ENCODE results near the gene FAM193A.
"Not testable (repeated sequence)": the region's sequence is repeated elsewhere in the genome, so short reads cannot be mapped to it uniquely, and the experiment has no call there.

FAM193A gene

DNA sequence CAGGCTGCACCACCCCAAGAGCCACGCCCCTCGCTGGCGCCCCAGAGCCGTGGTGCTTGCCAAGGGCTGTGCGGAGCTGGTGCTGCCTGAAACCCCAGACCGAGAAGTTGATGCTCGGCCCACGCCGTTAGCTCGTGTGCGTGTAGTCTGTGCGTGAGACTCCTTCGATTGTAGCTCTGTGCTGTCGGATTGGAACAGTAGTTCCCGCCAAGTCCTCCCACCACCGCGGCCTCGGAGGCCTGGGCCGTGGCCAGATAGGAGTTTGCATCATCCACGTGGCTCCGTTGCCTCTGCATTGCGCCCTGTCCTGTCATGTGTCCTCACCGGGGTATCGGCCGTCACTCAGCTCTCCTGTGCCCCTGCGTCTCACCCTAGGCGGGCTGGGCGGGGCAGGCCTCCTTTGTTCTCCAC is 195.5 kb downstream of the FAM193A start:
- no peak for DNase-seq

DNA sequence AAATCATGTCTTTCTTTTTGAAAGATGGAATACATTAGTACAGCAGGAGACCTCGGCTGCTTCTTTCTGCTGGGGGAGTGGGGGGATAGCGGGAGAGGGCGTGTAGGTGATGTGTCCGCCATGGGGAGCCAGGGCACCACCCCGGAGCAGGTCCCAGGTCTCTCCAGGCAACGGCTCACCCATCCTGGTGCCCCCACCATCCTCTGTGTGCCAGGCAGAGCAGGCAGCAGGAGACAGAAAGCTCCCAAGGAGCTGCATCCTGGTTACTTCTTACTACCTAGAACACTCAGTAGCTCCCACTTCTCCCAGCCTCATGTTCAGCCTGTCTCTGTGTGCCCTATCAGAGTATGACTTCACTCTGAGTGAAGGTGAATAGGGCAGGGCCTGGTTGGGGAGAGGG is 196.1 kb downstream of the FAM193A start:
- DNase-seq = no peak

DNA sequence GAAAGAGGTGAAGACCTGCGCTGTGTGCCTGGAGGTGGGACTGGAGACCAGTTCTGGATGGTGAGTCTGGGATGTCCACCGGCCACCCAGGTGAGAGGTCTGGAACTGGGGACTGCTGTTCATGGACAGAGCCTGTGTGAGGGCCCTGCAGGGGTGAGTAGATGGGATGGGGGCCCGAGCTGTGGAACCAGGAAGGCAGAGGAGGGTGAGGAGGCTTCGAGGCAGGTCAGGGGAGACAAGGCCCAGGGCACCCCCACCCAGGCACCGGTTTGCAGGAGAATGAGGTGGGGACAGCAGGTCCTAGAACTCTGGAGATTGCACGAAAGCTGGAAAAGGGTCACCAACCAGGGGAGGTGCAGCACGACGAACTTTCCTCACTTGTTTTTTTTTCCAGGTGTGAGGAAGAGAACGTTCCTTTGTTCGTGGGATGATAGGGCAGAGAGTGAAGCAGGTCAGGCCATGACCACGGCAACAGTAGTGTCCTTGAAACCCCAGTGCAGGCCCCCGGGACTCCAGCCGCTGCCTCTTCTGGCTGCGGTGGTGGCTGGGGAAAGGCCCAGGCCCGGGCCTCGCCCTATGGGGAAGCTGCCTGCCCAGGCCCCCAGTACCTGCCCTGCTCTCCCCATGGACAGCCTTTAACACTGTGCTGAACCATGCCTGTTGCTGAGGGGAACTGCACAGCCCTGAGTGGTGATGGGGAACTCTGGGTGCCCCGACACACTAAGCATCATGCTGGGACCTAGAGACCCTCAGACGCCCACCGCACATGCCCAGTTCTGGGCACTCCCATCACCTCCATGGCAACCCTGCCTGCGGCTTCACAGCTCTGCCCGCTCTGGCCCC is 196.8 kb downstream of the FAM193A start:
- DNase-seq = no peak

DNA sequence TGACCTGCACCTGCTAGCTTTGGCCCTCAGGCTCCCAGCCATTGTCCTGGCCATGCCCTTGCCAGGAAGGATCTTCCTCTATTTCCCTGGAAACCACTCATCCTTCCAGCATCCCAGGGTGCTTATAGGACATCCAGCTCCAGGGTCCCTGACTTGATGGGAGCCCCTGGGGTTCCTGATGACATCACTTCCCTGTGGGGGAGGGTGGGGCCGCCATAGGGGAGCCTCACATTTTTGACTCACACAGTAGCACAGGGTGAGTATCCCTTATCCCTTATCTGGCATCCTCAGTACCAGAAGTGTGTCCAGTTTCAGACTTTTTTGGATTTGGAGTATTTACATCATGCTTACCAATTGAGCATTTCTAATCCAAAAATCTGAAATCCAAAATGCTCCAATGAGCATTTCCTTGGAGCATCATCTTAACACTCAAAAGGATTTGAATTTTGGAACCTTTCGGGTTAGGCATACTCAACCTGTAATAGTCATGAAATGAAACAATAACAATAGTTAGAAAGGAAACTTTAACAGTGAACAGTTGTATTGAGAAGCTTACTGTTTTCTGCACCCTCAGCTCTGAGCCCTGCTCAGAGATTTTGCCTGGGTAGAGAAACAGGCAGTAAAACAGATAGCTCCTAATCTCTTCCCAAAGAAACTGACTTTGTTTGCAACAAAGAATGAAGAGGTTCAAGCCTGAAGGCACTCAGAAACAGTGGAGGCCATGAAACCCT is 197.6 kb downstream of the FAM193A start:
- no peak for DNase-seq

DNA sequence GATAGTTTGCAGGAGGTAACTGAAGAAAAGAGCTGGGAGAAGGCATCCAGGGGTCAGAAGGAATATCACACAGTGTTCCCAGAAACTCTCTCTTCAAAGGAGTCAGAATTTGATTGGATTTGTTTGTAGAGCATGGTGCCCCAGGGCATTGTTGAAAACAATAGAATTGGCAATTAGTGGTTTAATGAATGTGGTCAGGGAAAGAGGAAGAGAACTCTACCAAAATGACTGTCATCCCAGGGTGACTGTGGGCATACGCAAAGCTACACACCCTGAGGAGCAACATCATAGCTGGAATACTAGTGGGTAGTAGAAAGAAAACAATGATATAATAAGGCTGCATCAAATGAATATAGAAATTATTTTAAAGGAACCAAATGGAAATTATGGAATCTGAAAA is 198.2 kb downstream of the FAM193A start:
- DNase-seq = no peak

DNA sequence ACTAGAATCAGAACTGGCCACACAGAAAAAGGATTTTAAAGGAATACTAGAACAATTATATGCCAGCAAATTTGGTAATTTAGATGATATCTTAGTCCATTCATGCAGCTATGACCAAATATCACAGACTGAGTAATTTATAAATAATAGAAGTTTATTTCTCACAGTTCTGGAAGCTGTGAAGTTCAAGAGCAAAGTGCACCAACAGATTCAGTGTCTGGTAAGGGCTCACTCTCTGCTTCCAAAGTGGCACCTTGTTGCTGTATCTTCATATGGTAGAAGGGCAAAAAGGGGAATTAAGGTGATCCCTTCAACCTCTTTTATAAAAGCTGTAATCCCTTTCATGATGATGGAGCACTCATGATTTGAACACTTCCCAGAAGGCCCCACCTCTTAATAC is 199.4 kb downstream of the FAM193A start:
- DNase-seq = no peak

DNA sequence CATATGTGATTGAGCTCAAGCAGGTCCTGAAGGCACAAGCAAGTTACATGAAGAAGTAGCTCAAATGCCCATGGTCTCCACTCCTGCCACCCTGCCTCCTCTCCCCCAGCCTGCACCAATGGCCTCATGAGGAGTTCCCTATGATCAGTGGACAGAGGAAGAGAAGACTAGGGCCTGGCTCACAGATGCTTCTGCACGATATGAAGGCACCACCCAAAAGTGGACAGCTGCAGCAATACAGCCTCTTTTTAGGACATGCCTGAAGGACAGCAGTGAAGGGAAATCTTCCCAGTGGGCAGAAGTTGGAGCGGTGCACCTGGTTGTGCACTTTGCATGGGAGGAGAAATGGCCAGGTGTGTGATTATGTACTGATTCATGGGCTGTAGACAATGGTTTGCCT is 201.8 kb downstream of the FAM193A start:
- DNase-seq = not testable (repeated sequence)

DNA sequence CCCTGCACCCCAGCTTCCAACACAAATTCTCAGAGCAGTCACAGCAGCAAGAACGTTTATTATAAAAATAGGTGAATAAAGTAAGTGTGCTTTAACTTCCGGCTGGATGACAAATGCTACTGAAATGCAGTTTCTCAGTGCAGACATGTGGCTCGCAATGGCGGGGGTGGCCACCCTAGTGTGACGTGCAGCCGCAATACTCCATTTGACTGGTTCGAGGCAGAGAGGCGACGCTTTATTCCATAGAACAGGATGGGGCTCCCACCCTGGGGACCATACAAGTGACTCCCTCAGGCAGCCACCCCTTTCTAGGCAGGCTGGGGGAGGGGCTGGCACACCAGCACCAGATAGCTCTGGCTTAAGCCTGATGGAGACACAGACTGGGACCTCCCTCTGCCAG is 205.2 kb downstream of the FAM193A start:
- DNase-seq = no peak

DNA sequence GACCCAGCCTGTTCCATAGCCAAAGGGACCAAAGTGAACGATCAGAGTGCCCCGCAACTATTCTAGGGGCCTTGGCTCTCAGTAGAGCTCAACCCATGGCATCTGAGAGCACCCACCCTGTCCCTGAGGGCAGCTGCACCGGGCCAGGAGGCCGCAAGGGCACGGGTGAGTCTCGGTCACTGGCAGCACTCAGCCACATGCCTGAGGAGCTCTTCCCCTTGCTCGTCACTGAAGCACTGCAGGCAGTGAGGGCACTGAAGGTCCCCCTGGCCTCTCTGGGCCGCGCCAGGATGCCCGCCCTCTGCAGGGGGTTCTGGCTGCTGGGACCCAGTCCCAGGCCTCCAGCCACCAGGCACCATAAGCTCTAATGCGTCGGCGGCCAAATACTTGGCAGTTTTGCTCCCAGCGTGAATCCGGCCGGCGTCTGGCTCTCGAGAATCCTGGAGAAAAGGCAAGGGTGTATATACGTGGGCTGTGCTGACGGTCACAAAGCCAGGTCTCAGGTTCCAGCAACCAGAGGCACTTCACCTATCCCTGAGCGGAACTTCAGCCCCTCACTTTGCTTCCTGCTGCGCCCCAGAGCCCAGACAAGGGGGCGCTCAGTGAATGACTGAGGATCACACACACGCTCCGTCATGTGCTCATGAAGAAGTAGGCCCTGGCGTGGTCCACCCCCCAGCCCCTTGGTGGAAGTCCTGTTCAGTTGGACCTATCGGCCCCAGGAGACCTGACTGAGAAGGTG is 205.8 kb downstream of the FAM193A start:
- no peak for DNase-seq

DNA sequence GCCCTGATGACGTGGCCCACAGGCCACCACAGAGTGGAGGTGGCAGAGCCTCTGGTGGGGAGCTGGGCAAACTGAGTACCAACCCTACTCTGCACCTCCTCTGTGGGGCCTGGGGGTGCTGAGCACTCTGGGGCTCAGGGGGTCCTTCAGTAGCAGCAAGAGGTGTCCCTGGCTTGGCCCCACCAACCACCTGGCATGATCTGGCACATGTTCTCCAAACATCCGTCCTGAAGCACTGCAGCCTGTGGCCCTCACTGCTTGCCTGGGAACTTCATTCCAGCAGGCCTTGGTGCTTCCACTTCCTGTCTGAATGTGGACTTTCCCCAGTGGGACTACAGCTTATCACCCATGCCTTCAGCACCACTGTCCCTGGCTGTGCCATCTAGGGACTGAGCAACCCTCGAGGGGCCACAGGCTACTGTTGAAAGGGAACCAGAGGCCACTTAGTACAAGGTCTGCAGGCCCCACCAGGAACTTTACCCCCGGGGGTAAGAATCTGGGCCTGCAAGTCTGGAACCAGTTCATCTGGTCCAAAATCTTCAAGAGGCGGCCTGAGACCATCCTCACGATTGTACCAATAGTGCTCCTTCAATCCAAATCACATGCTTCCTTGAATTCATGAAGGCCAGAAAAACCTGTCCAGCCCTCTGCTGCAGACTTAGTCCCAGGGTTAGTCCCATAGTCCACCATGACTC is 206.5 kb downstream of the FAM193A start:
- no peak for DNase-seq

DNA sequence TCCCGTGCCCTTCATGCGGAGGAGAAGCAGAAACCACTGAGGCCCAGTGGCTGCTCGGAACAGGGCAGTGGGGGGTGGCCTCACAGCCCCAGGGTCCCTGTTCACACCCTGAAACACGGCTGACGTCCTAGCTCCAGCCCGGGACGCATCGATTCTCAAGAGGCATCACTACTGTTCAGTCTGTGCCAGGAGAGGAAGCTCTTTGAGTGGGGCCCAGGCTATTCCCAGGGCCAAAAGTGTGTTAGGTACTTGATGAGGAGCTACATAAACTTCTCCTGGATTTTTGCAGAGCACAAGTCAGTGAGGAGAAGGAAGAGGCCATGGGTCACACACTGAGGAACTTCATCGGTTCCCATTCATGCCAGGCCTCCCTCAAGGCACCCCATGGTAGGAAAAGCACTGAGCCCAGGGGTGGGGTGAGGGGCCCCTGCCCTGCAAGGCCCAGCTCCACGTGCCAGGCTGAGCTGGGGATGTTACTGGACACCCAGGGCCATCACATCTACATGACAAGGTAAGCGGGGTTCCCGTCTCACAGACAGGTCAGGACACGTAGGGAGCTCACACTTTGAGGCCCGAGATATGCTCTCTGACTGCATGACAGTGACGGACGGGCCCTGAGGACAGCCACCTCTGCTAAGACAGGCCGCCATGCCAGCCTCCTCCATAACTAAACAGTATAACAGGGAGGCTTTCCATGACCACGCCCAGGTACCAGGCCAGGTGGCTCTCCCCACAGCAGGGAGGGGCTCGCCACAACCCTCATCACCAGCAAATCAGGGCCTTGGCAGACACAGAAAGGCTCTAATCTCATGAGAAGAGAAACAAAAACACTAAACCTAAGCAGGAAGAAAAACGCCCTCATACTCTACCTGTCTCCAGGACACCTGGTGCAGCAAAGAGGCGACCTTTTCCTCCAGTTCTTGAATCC is 207.3 kb downstream of the FAM193A start:
- no peak for DNase-seq

DNA sequence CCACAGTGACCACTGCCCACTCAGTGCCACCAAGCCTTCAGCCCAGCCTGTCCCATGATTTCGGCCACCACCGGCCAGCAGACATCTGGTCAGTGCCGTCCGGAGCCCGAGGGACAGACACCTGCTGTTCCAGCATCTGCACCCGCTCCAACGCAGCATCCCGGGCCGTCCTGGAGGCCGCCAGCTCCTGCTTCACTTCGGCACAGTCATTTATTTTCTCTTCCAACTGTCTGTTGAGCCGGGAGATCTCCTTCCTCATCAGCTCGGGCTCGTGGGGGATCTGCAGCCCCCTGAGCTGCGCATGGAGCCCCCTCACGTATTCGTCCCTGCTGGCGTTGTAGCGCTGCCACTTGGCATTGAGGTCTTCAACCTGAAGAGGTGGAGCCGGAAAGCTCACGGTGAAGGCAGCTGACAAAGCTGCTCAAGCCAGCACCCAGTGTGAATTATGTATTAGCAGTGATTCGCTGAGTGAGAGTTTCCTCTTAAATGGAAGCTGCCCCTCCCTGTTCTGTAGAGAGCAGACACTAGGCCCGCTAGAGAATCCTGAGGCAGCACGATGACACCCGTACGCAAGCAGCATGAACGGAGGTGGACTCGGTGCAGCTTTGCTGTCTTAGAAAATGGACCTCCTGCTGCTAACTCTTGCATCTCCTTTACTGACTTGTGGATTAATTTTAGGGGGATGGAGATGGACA is 208.3 kb downstream of the FAM193A start:
- DNase-seq = no peak

DNA sequence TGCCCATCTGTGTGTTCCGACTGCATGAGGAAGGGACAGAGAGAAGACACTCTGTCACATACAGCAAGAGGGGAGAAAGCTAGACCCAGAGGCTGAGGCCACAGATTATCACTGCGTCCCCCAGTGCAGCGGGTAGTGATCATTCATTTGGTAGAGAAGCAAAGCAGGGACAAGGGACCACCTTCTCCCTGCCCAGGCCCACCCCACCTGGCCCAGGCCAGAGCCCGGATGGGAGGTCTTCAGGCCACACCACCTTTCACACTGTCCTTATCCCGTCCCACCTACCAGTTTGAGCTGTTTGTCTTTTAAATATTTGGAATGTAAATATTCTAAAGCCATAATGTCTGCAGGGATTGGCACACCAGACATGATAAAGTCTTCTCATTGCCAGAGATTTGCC is 209.1 kb downstream of the FAM193A start:
- DNase-seq = no peak

DNA sequence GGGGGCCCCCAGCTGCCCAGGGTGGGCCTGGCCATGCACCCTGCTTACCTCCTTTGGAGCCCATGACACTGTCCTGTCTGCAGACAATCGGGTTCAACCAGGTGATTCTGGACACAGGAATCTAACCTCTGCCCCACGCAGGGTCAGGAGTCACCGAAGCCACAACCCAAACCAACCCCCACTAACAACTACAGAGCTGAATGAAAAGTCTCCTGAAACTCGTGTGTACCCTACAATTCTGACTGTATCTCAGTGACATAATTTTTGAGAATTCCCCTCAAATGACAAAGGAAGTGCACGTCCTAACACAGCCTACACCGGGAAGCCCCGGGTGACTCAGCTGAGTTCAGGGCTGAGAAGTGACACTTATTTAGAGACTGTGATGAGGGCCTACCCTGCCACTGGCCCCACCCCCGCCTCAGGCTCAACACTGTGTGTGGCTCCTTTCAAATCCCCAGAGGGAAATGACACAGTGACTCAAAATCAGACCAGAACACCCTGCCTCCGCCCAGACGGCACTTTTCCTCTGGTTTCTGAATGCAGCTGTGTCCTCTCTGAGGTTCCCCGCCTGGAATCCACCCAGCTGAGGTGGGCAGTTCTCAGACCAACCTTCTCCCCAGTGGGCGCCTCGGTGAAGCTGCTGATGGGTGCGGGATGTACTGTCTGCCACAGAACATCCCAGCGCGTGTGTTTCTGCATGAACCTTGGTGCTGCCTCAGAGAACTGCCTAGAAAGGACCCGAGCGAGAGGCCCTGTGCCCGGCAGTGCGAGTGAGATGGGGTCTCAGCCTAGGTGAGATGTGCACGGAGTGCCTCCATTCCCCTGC is 209.7 kb downstream of the FAM193A start:
- no peak for DNase-seq

DNA sequence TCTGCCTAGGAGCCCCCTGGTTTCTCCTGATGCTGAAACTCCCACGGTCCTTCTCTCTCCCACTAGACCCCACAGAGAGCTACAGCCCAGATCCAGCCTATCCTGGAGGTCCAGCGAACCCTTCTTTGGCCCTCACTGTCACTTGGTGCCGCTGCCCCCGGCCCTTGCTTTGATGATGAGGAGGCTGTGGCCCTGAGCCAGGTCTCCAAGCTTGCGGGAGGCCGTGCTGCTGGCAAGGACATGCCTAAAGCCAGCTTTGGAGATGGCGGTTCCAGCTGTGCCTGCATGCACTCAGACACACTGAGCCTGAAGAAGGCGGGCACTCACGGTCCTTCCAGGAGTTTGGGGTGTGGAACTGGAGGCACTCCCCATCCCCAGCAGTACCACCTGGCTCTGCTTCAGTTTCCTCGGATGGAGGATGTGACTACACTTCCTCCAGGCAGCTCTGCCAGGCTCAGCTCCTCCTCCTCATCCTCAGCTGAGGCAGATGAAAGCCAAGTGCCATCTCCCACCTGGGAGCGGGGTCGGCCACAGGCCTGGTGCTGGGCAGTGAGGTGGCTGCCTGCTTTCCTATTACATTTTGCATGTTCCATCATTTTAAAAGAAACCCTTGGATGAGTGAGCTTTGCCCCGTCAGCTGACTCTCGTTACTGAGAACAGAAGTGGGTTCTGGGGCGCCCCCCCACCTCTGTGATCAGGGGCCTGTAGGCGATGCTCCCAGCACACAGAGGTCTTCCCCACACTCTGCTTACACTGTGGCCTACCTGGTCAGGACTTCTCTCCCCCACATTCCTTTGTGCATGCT is 210.6 kb downstream of the FAM193A start:
- no peak for DNase-seq

DNA sequence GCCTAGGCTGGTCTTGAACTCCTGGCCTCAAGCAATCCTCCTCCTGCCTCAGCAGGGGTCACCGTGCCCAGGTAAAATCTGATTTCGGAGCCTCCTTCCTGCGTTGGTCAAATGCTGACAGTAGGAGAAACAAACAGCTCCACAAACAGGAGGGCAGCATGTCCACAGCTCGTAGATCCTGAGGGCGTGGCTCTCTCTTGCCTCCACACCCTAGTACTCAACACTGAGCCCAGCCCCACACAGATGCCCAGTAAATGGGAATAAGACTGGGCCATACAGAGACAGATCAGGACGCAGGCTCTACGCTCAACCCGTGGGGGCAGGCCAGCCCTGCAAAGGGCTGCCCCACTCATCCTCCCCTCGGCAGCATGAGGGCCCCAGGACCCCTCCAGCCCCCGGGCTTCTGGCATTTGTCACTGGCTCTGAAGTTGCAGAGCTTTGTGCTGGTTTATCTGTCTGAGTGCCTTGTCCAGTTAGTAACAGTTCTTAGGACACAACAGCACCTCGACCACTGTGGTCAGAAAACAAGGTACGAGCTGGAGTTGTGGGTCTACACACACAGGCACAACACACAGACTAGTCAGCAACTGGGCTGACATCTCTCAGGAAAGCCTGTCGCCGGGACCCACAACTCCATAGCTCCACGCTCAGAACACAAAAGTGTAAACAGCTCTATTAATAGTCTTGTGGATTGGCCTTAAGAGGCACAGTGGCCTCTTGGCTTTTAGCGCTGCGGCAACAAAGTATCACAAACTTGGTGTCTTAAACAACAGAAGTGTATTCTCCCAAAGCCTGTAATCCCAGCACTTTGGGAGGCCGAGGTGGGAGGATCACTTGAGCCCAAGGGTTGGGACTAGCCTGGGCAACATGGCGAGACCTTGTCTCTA is 214.5 kb downstream of the FAM193A start:
- no peak for DNase-seq

DNA sequence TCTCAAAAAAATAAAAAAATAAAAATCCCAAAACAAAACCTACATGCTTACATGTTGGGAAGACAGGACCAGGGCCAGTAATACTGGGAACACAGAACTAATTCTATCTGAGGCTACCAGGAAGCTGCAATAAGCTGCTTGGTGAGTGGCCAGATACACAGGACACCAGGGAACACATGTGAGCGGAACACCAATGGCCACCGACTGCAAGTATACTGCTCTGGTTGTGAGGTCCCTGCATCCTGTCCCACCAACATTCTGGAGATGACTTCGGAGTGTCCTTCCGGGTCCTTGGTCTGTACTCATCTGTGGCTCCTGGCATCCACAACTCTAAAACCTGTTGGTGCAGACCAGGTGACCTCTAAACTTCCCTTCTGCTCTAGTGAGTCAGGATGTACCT is 217.0 kb downstream of the FAM193A start:
- no peak for DNase-seq
